Measurements from ENCODE around the gene WDR59.

DNA sequence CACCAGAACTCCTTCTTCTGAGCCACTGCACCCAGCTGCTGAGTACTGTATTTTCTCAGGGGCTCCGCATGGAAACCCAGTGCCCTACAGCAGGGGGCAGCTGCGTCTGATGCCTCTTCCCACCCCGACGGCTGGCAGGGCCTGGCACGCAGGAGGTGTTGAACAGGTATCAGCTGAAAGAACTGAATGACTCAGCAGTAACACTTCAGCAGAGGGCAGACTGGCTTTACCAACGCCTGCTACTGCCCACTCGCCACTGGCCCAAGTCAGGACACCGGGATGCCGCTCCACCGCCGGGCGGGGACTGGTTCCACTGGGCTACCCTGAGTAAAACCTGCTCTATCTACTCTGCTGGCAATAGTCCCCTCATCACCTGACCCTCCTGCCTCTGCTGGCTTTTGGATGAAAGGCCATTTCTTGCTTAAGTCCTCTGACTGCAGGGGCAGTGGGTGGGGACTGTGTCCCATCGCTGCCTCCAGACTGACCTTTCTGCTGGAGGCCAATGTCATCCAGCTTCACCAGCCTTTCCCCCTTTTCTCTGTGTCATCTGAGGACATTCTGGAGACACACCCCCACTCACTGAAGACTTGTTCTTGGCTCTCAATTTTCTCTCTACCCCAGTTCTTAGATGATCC, 109.9 kb downstream of the WDR59 start:
- no peak for TF ChIP-seq EZH2 (IDR thresholded peaks at IDR 0.05; ENCODE audit: low read length)
- TF ChIP-seq, protein P1, sequence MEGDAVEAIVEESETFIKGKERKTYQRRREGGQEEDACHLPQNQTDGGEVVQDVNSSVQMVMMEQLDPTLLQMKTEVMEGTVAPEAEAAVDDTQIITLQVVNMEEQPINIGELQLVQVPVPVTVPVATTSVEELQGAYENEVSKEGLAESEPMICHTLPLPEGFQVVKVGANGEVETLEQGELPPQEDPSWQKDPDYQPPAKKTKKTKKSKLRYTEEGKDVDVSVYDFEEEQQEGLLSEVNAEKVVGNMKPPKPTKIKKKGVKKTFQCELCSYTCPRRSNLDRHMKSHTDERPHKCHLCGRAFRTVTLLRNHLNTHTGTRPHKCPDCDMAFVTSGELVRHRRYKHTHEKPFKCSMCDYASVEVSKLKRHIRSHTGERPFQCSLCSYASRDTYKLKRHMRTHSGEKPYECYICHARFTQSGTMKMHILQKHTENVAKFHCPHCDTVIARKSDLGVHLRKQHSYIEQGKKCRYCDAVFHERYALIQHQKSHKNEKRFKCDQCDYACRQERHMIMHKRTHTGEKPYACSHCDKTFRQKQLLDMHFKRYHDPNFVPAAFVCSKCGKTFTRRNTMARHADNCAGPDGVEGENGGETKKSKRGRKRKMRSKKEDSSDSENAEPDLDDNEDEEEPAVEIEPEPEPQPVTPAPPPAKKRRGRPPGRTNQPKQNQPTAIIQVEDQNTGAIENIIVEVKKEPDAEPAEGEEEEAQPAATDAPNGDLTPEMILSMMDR (optimal IDR thresholded peaks at IDR 0.05 in 1 of 3, IDR thresholded peaks at IDR 0.05 in 1 of 3, conservative IDR thresholded peaks at IDR 0.05 in 1 of 3; ENCODE audit: extremely low read depth in 1 of 3, insufficient read depth in 2 of 3, low read length in 3 of 3) = peak; percentile 21 to 39 (median 23)

Measured in keratinocyte (primary cell).